ENCODE results near the gene YPEL5.
A peak's percentile ranks its signal among the peaks of the same experiment; 100 is the strongest.

The YPEL5 gene

GRCh38 chr2:30208453-30208852 is 61.6 kb downstream of the YPEL5 start:
- DNase-seq = peak; percentile 47

- no peak for DNase-seq
These were observed 62.4 kb downstream of the YPEL5 start for GRCh38 chr2:30209227-30209626.
